Vagina (tissue), 2 donors: ENCODE measurements around the gene ELMO1.

Experiments
- CTCF ChIP-seq, 3 experiments: fragments of 450-650 bp in 2 of 3; fragments of 200-600 bp in 1 of 3; sonication (generic) in 1 of 3; IDR thresholded peaks; one replicate each; pipeline ENCODE4 v1.5.1; 2017 to 2019; ENCODE audit warnings: antibody characterized with exemption in 3 of 3, mild to moderate bottlenecking in 2 of 3, moderate library complexity in 2 of 3
- POLR2A ChIP-seq, 2 donors: fragments of 450-650 bp; IDR thresholded peaks; one replicate each; pipeline ENCODE4 v1.6.1; 2017; ENCODE audit warnings: antibody characterized with exemption in 2 of 2, mild to moderate bottlenecking in 2 of 2, moderate library complexity in 2 of 2

DNA sequence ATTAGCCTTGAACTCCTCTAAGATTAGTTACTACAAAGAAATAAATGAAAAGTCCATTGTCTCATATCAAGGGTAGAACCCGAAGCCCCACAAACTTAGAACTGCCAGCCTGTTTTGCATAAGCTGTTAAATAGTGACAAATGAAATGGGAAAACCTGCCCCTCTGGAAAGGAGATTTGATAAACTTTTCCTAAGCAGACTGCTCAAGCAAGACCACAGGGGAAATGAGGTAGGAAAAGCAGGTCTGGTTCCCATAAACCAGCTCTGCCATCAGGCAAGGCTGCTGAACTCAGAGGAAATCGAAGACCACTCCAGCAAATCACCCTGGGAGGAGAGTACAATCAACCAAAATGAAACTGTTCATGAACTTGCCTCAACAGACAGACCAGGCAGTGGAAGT is 542.8 kb downstream of the ELMO1 start:
- TF ChIP-seq CTCF (IDR thresholded peaks at IDR 0.05) (no peak), POLR2A (IDR thresholded peaks at IDR 0.05) (no peak)
